Endothelial cell of umbilical vein (primary cell): ENCODE measurements around the gene DENND5A.
A peak's percentile ranks its signal among the peaks of the same experiment; 100 is the strongest.

Source experiments
- CTCF ChIP-seq, 2 donors: IDR thresholded peaks; 1 replicate in 1 of 2; 2 replicates in 1 of 2; pipeline ENCODE4 v1.5.1; 2011; ENCODE audit warnings: low read length in 2 of 2, mild to moderate bottlenecking in 2 of 2, moderate library complexity in 2 of 2, control low read depth in 1 of 2, inconsistent platforms in 1 of 2, low read depth in 1 of 2; ENCODE audit not compliant: insufficient read depth in 1 of 2; ENCODE audit errors: extremely low read depth in 1 of 2
- POLR2A ChIP-seq: IDR thresholded peaks from 2 replicates; pipeline ENCODE4 v1.6.1; 2012; ENCODE audit warnings: low read depth, mild to moderate bottlenecking, control low read depth, low read length
- POLR2AphosphoS5 ChIP-seq: IDR thresholded peaks from 2 replicates; pipeline ENCODE4 v1.6.1; 2012; ENCODE audit warnings: low read depth, mild to moderate bottlenecking, control low read depth, low read length, moderate library complexity; ENCODE audit not compliant: insufficient read depth

- peak; percentile 28 for TF ChIP-seq POLR2A
- no peak for TF ChIP-seq CTCF (IDR thresholded peaks at IDR 0.05; ENCODE audit: extremely low read depth in 1 of 2, insufficient read depth in 1 of 2, low read depth in 1 of 2, low read length in 2 of 2)
- TF ChIP-seq POLR2AphosphoS5, result no peak
Measured at GRCh38 chr11:9264316-9265210, 587 bp downstream of the DENND5A start.
